HG03575 (cell line): ENCODE measurements around the gene GNB1L.
"Not testable (repeated sequence)": the region's sequence is repeated elsewhere in the genome, so short reads cannot be mapped to it uniquely, and the experiment has no call there.

Experiments
- ATAC-seq: cut with Tn5 transposase; IDR thresholded peaks from one replicate; pipeline ENCODE4 v1.9.1; 2021; ENCODE audit not compliant: unreplicated experiment, insufficient number of reproducible peaks, low FRiP score; ENCODE audit errors: extremely low read depth

The GNB1L gene

DNA sequence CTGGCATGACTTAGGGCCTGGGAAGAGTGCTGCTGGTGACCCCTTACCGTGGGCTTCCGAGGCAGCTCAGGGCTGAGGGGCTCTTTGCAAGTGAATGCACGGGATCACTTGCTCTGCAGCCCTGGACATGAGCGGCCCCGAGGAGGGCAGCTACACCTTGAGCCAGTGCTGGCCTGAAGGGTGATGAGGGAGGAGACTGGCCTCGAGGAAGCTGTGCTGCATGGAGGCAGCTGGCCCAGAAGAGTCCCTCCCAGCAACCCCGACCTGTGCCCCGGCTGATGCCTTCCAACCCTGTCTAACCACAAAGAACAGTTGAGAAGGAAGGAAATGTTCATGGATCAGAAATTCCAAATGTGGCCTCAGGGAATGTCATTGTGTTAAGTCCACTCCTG, 48.9 kb downstream of the GNB1L start:
- no peak for ATAC-seq

DNA sequence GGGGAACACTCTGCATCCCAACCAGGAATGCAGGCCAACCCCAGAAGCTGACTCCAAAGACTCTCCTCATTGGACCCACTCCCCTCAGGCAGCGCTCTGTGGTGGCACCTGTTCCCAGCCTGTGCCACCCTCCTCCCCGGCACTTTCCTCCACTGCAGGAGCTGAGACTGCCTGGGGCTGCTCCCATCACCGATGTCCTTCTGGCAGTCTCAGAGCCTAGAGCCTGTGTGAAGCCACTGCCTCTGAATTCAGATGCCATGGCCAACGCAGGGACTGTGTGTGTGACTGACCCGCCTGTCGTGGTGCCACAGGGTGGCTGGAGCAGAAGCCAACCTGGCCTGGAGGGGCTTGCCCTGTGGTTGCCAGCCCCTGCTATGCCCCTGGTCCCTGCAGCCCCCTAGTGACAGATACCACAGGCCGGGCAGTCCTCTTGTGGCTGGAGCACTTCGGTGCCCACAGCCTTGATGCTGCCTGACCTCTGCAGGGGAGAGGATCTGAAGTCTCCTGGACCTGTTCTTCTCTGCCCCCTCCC, 50.9 kb downstream of the GNB1L start:
- ATAC-seq, result no peak

DNA sequence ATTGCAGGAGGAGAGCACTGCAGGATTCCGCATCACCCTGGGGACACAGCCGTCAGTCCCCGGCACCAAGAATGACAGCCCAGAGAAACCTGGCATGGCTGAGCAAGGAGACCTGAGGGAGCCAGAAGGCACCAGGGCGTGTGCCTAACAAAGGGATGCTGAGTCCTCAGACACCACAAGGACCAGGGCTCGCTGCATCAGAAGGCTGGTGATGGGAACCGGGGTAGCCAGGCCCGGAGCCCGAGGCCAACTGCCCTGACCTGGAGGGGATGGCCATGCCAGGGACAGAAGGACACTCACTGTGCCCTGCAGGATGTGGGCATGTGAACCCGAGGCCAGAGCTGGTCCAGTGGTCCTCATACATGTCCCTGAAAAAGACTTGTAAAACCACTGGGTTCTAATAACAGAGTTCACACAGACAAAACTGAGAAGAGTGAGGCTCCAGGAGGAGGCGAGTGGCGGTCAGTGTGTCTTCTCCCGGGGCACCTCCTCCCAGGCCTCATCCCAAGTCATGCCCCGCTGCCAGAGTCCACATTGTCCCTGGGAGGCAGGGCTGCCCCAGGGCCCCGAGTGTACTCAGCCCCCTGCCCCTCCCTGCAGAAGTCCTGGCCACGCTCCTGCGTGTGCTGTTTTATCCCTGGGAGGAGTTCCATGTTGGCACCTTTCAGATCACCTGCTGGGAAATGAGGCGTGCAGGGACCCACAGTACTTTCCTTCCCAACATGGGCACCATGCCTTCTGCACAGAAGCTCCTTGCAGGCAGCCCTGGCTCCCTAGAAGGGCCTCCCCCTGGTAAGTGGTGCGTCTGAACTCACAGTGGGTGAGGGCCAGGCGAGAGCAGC, 51.6 kb downstream of the GNB1L start:
- no peak for ATAC-seq

DNA sequence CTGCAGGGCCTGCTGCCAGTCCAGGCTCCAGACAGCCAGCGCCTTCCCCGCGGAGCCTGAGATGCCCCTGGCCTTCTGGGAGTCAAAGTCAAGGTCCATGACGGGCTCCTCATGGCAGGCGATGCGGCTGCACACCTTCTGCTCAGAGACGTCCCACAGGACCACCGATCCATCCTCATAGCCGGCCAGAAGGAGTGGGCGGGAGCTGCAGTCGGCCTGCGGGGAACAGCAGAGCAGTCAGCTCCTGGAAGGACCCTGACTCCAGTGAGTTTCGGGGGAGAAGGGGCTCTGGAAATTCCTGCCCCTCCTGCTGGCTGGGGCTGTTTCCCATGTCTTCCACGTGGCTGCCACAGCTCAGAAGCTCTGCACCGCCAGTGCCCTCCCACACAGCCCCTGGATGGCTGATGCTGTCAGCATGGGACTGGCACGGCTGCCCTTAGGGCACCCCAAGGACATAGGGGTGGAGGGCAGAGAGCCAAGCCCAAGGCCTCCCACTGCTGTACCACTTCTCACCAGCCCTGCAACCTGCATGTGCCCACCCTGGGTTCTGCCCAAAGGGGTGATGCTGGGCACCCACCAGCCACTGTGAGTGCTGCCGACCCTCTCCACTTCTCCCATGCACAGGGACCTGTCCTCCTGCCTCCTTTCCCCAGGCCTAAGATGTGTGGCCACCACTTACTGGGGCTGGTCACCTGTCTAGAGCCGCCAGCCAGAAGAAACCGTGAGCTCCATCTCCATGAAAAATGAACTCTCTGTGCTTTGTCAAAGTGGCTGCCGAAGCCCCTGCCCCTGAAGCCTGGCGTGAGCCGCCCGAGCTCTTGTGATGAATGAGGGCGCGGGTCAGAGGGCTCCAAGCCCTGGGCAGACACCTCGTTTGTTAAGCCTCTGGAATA, 52.4 kb downstream of the GNB1L start:
- ATAC-seq, result no peak

DNA sequence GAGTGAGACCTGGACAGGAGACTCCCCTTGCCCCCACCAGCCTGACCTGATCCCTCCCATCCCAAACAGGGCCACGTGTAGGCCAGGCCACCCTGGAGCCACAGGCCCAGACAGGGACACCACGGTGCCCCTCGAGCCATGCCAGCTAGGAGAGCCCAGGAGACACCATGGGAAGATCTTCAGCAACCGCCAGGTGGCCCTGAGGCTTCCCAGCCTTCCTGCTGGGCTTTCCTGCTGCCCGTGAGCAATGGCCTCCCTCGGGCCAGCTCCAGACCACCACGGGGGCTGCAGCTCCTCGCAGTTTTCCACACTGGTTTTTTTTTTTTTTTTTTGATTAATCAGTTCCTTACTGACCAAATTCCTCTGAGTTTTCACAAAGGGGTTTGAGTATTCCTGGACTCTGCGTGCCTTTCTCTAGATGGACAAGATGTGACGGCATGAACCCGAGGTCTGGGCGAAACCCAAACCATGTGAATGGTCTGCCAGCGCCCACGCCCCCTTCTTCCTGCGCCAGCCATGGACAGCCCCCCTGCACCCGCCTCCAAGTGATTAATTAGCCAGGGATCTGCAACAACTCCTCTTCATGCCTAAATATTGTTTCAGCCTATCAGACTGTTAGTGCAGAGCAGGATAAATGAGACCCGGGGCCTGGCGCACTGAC, 53.2 kb downstream of the GNB1L start:
- ATAC-seq, result no peak

DNA sequence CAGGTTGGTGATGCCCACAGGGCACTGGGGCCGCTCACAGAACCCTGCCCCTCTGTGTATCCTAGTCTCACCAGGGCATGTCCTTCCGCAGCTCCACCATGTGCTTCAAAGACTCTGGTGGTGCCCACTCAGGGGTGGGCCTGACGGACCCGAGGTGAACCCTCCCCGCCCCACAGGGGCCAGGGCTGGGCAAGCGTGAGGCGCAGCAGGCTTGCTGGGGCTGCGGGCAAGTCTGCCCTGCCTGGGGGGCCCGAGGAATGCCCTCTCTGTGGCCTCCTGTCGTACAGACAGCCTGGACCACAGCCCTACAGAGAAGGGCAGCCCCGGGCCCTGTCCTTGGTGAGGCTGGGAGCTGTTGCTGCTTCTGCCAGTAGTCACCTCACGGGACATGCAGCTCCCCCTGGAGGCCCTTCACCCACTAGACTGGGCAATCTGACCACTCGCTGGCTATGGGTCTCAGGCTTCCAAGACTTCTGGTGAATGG, 53.9 kb downstream of the GNB1L start:
- ATAC-seq, result no peak

DNA sequence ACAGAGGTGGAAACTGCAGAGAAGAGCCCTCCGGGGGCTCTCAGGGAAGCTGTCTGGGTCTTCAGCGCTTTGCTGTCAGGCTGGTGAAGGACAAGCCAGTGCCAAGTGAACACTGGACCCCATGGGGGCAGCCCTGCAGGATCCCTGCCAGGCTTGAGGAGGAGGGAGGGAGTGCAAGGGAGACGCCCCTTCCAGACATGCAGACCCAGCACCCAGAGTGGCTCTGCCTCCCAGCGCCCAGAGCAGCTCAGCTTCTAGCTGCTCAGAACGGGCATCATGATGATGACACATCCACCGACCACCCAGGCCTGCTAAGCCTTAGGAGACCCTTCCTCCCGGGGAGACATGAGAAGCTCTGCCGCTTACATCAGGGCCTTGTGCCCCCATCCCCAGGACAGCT, 54.4 kb downstream of the GNB1L start:
- no peak for ATAC-seq

DNA sequence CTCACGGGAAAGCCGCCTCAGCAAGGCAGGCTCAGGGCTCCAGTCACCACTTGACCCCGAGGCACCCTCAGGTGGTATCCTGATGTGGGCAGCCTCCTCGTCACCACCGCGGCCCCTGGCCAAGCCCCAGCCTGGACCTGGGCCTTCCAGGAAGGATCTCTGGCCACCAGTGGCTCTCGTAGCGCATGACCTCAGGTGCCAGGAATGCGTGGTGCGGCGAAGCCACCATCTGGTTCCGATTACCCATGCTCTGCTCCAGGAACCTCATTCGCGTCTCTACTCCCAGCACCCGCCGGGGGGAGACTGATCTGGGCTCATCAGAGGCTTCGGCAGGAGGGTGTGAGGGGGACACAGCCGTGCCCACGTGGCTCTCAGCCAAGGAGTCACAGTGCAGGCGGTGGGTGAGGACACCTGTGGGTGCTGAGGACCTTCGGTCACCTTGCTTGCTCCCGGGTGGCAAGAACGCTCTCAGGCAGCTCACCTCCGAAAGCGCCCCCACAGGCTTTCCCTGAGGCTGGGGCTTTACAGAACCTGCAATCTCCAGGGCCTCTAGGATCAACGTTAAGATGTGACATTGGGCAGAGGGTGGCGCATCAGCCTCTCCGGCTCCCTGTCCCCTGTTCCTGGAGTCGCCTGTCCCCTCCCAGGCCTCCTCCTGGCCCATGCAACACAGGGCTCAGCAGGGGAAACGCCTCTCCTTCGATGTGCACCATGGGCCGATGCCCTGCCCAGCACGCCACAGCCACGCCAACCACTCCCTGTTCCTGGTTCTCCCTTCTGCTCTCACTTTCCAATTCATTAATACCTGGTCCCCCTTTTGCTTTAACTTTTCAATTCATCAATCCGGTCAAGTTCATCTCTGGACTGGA, 55.1 kb downstream of the GNB1L start:
- ATAC-seq, result no peak

DNA sequence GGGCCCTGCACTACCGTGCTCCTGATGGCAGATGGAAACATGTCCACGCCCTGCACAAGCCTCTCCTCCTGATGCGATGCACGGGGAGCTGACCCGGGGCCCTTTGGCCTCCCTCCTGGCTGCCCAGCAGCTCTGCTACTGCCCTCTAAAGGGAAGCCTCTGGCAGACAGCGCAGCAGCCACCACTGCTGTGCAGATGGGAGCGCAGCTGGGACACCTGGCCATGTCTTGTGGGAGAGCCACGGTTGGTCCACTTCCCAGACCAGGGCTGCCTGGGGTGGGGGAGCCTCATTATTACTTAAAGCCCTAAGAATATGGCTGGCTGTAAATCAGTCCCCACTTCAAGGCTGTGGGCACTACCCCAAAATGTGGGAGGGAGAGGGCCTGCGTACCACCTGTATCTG, 55.8 kb downstream of the GNB1L start:
- no peak for ATAC-seq

DNA sequence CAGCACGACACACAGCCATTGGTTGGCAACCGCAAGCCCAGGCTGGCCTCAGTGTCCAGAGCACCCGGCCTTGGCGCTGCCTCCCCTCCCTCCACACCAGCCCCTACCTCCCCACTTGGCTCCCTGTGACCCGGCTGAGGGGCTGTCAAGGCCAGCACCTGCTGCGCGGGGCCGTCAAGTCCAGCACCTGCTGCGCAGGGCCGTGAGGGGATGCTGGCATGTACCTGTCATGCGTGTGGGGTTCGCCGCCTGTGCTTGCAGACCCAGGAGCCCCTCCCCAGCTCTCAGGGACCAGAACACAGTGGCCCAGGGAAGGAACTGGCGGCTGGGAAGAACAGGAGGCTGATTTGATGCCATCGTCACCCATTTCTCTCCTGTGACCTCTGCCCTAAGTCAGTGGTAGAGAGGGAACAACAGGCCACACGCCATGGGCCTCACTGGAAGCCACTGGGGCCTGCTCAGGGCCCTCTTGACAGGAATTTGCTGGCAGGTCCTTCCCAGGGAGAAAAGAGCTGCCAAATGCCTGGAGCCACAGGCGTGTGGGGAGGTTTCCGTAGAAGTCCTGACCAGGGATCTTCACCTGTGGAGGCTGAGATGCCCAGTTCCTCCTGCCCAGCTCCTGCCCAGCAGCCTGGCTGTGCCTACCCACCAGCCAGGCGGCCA, 56.5 kb downstream of the GNB1L start:
- no peak for ATAC-seq

DNA sequence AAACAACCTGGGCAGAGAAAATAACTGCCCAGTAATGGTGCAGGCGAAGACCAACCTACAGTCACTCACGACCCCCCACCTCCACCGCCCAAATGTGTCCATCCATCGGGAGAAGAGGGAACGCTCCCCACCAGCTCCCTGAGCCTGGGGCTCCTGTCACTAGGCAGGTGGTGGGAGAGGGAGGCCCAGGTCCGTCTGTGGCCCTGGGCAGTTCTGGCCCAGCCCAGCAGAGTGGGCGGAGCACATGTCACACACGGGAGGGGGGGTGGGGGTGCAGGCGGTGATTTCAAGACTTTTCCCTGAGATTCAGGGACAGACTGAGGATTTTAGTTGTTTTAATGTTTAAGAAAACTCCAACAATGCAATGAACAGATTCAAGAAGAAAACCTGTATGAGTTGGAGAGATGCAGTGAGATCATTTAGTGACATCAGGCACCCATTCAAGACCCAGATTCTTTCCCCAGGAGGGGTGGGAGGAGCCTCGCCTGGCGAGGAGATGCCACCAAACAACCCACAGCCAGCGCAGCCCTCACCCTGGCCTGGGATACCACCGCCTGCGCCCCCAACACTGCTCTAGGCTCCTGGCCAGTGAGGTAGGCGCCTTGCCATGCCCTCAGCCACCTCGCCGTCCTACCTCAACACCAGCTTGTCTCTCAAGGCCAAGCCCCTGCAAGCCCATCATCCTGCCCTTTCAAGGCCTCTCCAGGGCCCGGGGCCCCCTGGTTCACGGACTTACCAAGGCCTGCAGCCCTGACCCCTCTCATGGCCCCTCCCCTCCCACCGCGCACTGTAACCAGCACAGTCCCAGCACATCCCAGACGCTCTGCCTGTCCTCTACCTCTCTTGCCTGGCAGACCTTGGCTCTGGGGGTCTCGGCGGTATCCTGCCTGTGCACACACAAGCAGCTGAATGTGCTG, 57.3 kb downstream of the GNB1L start:
- no peak for ATAC-seq

DNA sequence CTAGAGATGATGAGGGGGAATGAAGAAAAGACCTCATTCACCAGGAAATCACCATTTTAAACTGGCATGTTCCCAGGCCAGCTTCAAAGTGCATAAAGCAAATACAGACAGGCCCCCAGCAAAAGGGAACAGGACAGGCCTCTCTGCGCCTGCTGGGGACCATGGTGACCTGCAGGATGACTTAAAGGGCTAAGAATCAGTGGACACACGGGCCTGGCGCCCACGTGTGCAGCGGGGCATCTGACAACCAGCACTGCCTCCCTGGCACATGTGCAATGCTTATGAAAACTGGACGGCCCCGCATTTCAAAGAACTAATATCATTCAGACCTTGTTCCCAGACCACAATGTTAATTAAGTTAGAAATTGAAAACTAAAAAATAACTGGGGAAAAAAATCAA, 58.5 kb downstream of the GNB1L start:
- no peak for ATAC-seq

DNA sequence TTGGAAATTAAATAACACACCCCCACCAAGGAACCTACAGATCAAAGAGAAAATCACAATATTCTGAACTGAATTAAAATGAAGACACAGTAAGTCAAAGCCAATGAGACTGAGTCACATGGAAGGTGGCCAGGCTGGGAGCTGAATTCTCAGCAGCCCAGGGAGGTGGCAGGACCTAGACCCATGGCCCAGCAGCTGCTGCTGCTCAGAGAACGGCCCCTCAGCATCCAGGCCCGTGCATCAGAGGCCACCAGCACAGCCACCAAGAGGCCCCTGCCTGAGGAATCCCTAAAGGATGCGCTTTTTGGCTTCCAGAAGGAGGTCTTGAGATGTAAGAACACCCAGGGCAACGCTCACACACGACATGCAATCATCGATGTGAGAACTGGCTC, 59.1 kb downstream of the GNB1L start:
- no peak for ATAC-seq

DNA sequence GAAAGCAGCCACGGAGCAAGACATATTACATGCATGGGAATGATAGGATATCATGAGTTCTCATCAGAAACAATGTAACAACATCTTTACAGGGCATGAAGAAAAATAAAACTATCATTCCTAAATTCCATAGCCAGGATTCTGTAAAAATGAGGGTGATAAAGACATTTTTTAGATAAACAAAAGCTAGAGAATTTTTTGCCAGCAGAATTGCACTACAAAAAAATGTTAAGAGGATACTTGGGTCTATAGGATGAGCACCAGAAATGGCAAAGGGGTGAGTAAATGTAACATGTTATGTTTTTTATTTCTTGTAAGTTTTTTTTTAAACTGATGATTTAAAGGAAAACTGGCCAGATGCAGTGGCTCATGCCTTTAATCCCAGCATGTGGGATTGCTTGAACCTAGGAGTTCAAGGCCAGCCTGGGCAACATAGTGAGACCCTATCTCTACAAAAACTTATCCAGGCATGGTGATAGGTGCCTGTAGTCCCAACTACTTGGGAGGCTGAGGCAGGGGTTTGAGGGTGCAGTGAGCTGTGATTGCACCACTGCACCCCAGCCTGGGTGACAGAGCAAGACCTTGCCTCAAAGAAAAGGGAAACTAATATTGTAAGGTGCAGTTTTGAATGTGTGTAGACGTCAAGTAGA, 60.9 kb downstream of the GNB1L start:
- no peak for ATAC-seq

DNA sequence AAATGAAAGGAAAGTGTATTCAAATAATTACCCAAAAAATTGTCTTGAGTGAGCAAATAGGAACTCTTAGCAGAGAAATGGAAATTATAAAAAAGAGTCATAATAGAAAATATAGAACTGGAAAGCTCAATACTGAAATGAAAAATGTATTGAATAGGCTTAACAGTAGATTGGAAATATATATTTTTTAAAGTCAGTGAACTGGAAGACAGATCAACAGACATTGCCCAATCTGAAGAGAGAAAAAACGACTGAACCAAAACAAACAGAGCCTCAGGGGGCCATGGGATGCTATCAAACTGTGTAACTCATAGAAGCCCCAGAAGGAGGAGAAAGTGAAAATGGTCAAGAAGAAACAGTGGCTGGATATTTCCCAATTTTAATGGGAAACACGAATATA, 61.5 kb downstream of the GNB1L start:
- ATAC-seq, result no peak

DNA sequence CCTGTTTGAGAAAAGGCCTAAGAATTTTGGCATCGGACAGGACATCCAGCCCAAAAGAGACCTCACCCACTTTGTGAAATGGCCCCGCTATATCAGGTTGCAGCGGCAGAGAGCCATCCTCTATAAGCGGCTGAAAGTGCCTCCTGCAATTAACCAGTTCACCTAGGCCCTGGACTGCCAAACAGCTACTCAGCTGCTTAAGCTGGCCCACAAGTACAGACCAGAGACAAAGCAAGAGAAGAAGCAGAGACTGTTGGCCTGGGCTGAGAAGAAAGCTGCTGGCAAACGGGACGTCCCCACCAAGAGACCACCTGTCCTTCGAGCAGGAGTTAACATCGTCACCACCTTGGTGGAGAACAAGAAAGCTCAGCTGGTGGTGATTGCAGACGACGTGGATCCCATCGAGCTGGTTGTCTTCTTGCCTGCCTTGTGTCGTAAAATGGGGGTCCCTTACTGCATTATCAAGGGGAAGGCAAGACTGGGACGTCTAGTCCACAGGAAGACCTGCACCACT, 62.2 kb downstream of the GNB1L start:
- not testable (repeated sequence) for ATAC-seq
